ENCODE results near the gene STK25. TPM values are rescaled to one million over a fixed set of nuclear protein-coding genes. Genes with fewer than 3 reads are reported as not detected.

Gene STK25
- total and polyA plus RNA-seq, 2 of the 8 experiments (the other 6 are each of a cell fraction or from before 2014, with no cell fraction given): 159 to 546 TPM

- no peak for TF ChIP-seq GABPA (IDR thresholded peaks at IDR 0.05; ENCODE audit: borderline replicate concordance, insufficient read depth, low read length)
- TF ChIP-seq POLR2AphosphoS5 (IDR thresholded peaks at IDR 0.05; ENCODE audit: low read depth, low read length): no peak
Measured at GRCh38 chr2:241501551-241501950, 6.8 kb downstream of the STK25 start (continued).
